Gastroesophageal sphincter (tissue), 3 donors: ENCODE data around the gene GNPTG.

Experiments
- CTCF ChIP-seq, 4 experiments: fragments of 200-600 bp in 2 of 4; fragments of 450-650 bp in 2 of 4; sonication (generic) in 1 of 4; IDR thresholded peaks; one replicate each; pipeline ENCODE4 v1.5.1; 2017 to 2019; ENCODE audit warnings: antibody characterized with exemption in 4 of 4, mild to moderate bottlenecking in 2 of 4, moderate library complexity in 2 of 4
- POLR2AphosphoS5 ChIP-seq: sonication (generic); formaldehyde crosslinking; IDR thresholded peaks from one replicate; pipeline ENCODE4 v1.6.1; 2017; ENCODE audit warnings: antibody characterized with exemption

GRCh38 chr16:1362807-1363206 is 11.1 kb downstream of the GNPTG start:
- no peak for TF ChIP-seq POLR2AphosphoS5
- no peak for TF ChIP-seq CTCF (IDR thresholded peaks at IDR 0.05)
